K562 (cell line): ENCODE results near the gene NR1H2. TPM values are rescaled to one million over a fixed set of nuclear protein-coding genes. Genes with fewer than 3 reads are reported as not detected.

Source experiments
- BCOR ChIP-seq: fragments of 450-650 bp; IDR thresholded peaks from 2 replicates; pipeline ENCODE4 v1.6.1; 2016
- BRD9 ChIP-seq: fragments of 450-650 bp; IDR thresholded peaks from 2 replicates; pipeline ENCODE4 v1.6.1; 2018; ENCODE audit warnings: low read depth; ENCODE audit not compliant: partially characterized antibody
- CEBPB ChIP-seq: fragments of 450-650 bp; IDR thresholded peaks from 2 replicates; pipeline ENCODE4 v1.6.1; 2016; ENCODE audit warnings: missing genetic modification characterization, missing compliant biosample characterization
- CLOCK ChIP-seq: fragments of 250-450 bp; sonication (Bioruptor Pico); IDR thresholded peaks from 2 replicates; pipeline ENCODE4 v1.4.0; 2020; ENCODE audit warnings: mild to moderate bottlenecking, moderate library complexity, borderline replicate concordance
- CUX1 ChIP-seq: fragments of 200-800 bp; sonication (Bioruptor generic); IDR thresholded peaks from 2 replicates; pipeline ENCODE4 v1.6.1; 2016; ENCODE audit warnings: missing genetic modification characterization, missing compliant biosample characterization
- E2F4 ChIP-seq: sonication (generic); formaldehyde crosslinking; IDR thresholded peaks from 2 replicates; pipeline ENCODE4 v1.8.0; 2022; ENCODE audit warnings: mild to moderate bottlenecking, low read depth, missing genetic modification reagents
- HMGXB4 ChIP-seq: sonication (generic); formaldehyde crosslinking; IDR thresholded peaks from 2 replicates; pipeline ENCODE4 v1.8.1; 2023; ENCODE audit warnings: mild to moderate bottlenecking, missing genetic modification reagents
- MECOM ChIP-seq: fragments of 250-450 bp; sonication (Bioruptor Pico); IDR thresholded peaks from 2 replicates; pipeline ENCODE4 v1.8.0; 2022; ENCODE audit warnings: inconsistent platforms
- MTA3 ChIP-seq: fragments of 450-650 bp; formaldehyde crosslinking; IDR thresholded peaks from 2 replicates; pipeline ENCODE4 v1.6.1; 2017; ENCODE audit warnings: mild to moderate bottlenecking, borderline replicate concordance
- TFAP4 ChIP-seq: sonication (generic); formaldehyde crosslinking; IDR thresholded peaks from 2 replicates; pipeline ENCODE4 v1.8.0; 2022; ENCODE audit warnings: missing genetic modification reagents, mild to moderate bottlenecking, moderate library complexity, borderline replicate concordance
- ZFP91 ChIP-seq: sonication (generic); formaldehyde crosslinking; IDR thresholded peaks from 2 replicates; pipeline ENCODE4 v1.8.0; 2022; ENCODE audit warnings: mild to moderate bottlenecking, missing genetic modification reagents
- ZNF143 ChIP-seq: sonication (generic); formaldehyde crosslinking; IDR thresholded peaks from 2 replicates; pipeline ENCODE4 v1.9.0; 2022; ENCODE audit warnings: mild to moderate bottlenecking, missing genetic modification reagents
- polyA plus RNA-seq, 8 experiments: library from polyadenylated mRNA; depleted of rRNA in 4 of 8; stranded (reverse) in 5 of 8; unstranded in 3 of 8; fragments of >200 nt; fragmentation: Nextera tagmentation in 2 of 8; fragmentation: Illumina TruSeq in 1 of 8; extraction: Ambion mirVana in 2 of 8; extraction: Trizol in 1 of 8; gene quantifications; 2 replicates each; pipeline versions ENCODE4 v1.2.1 to v1.2.3, GENCODE V29; 2011 to 2014; ENCODE audit warnings: inconsistent platforms in 1 of 8, missing spikeins in 1 of 8
- total RNA-seq, 7 experiments: library from RNA; depleted of rRNA in 6 of 7; stranded (reverse); fragments of >200 nt in 6 of 7; fragmentation: Illumina TruSeq in 2 of 7; extraction: Trizol in 2 of 7; gene quantifications; 2 replicates each; pipeline versions ENCODE4 v1.2.1 to v1.2.3, GENCODE V29; 2011 to 2021; ENCODE audit warnings: low replicate concordance in 1 of 7

Gene NR1H2
- total and polyA plus RNA-seq, 9 of the 15 experiments (the other 6 are each of a cell fraction or from before 2014, with no cell fraction given), result 0.11 to 73.8 (median 24.0) TPM

GRCh38 chr19:50333737-50334617 lies 42.3 kb upstream of the NR1H2 start (continued):
- TF ChIP-seq HMGXB4 (CRISPR knock-in tag) (no peak), ZNF143 (peak; percentile 76; the same call in 1 of the 2 replicates), BCOR (no peak), E2F4 (CRISPR knock-in tag) (peak; percentile 67; the same call in 1 of the 2 replicates), MECOM (CRISPR knock-in tag) (no peak), CUX1 (CRISPR knock-in tag) (no peak), CEBPB (tag) (peak; percentile 96), BRD9 (peak; percentile 60), TFAP4 (CRISPR knock-in tag) (peak; percentile 64; the same call in 1 of the 2 replicates), MTA3 (peak; percentile 98), CLOCK (no peak), ZFP91 (0 out of 2 replicates have a peak, but pooled peaks have one; percentile 55)
